ENCODE measurements around the gene GALNT15. TPM values are rescaled to one million over a fixed set of nuclear protein-coding genes. Genes with fewer than 3 reads are reported as not detected.

GALNT15 gene
- total and polyA plus RNA-seq, 2 of the 4 experiments (the other 2 are of a cell fraction), result 12.8 to 19.7 TPM

GRCh38 chr3:16177382-16177781 is 2.9 kb downstream of the GALNT15 start:
- H2BK120ac ChIP-seq (ENCODE audit: low read depth, low read length), result peak overlapping the region; percentile 92
- intact Hi-C loops (cut with micrococcal nuclease), result no loop called here
- ChIA-PET POLR2A (ENCODE audit: unreplicated experiment) (no interaction called here), CTCF (no interaction called here)
- H3K9me3 ChIP-seq (ENCODE audit: control insufficient read depth, insufficient read depth, low read length), result no peaks in the 10 kb centered on the region
- H3K14ac ChIP-seq (replicated peaks; ENCODE audit: low read depth, low read length), result peak overlapping the region; percentile 82
- peak overlapping the region; percentile 99 for H3K4ac ChIP-seq (ENCODE audit: low read depth, low read length)
- H2AFZ ChIP-seq (replicated peaks; ENCODE audit: low read length, poor library complexity), result no peak overlapping the region
- ATAC-seq (ENCODE audit: low read depth) (no peak), DNase-seq (no peak)
- no peaks in the 10 kb centered on the region for H3K27me3 ChIP-seq (ENCODE audit: control insufficient read depth, insufficient read depth, low read length)
- H2BK5ac ChIP-seq (ENCODE audit: low read depth, low read length, poor library complexity, severe bottlenecking), result peak overlapping the region; percentile 93
- no peak overlapping the region; the same call in 1 of the 2 replicates for H3K27ac ChIP-seq (ENCODE audit: insufficient read depth, low read length)
- peak overlapping the region; percentile 79; the same call in 1 of the 2 replicates for H4K5ac ChIP-seq (ENCODE audit: low read depth, low read length)
- BruUV-seq (replicated peaks), result no TSS peak
- H3K18ac ChIP-seq (ENCODE audit: low read depth, low read length), result peak overlapping the region; percentile 89; the same call in 1 of the 2 replicates
- H2BK15ac ChIP-seq (ENCODE audit: low read depth, low read length), result peak overlapping the region; percentile 73; the same call in 1 of the 3 replicates
- H3K79me1 ChIP-seq (ENCODE audit: low read depth in 1 of 2, low read length in 2 of 2), result peaks cover 22 to 65% of the 10 kb centered on the region in 2 experiments
- H4K91ac ChIP-seq (ENCODE audit: insufficient read depth, low read depth, low read length), result peak overlapping the region; percentile 99
- H2AK5ac ChIP-seq (ENCODE audit: low read depth, low read length), result peak overlapping the region; percentile 73; the same call in 1 of the 2 replicates
- TF ChIP-seq USF2 (IDR thresholded peaks at IDR 0.05; ENCODE audit: low read depth, low read length) (no peak), CEBPB (IDR thresholded peaks at IDR 0.05; ENCODE audit: low read depth, low read length) (peak; percentile 73), MXI1 (IDR thresholded peaks at IDR 0.05; ENCODE audit: borderline replicate concordance, low read depth, low read length) (no peak), CHD1 (IDR thresholded peaks at IDR 0.05; ENCODE audit: low read depth, low read length) (no peak), RFX5 (IDR thresholded peaks at IDR 0.05; ENCODE audit: low read depth, low read length) (no peak), MAZ (IDR thresholded peaks at IDR 0.05; ENCODE audit: borderline replicate concordance, low read depth, low read length) (no peak), POLR2A (IDR thresholded peaks at IDR 0.05; ENCODE audit: low read depth, low read length) (no peak), SMC3 (IDR thresholded peaks at IDR 0.05; ENCODE audit: low read depth, low read length) (no peak)
- peaks cover 8% of the 10 kb centered on the region for H3K36me3 ChIP-seq (ENCODE audit: control insufficient read depth, insufficient read depth, low read length)
- dilution Hi-C loops (cut with HindIII; ENCODE audit: low sequenced_read_pairs, unreplicated experiment), result no loop called here
- H3K9ac ChIP-seq (ENCODE audit: low read depth, low read length), result peak overlapping the region; percentile 96; the same call in 1 of the 2 replicates
- peak overlapping the region; percentile 76; the same call in 1 of the 2 replicates for H3K4me3 ChIP-seq (ENCODE audit: insufficient read depth, low read depth, low read length)
- H3K23ac ChIP-seq (ENCODE audit: low read depth, low read length), result peak overlapping the region; percentile 95
- no peaks in the 10 kb centered on the region for H4K20me1 ChIP-seq (ENCODE audit: insufficient read depth, low read length)
- peak overlapping the region; percentile 78; the same call in 1 of the 2 replicates for H3K4me2 ChIP-seq (ENCODE audit: low read depth, low read length)
- H2AK9ac ChIP-seq (replicated peaks; ENCODE audit: low read depth, low read length, poor library complexity), result no peak overlapping the region
- peaks cover 56% of the 10 kb centered on the region for H3K9me1 ChIP-seq (ENCODE audit: insufficient read depth, low read length)
- in situ Hi-C loops (cut with MboI; ENCODE audit: low sequenced_read_pairs), result no loop called here
- H3K56ac ChIP-seq (ENCODE audit: extremely low read depth, insufficient read depth, low read length), result peak overlapping the region; percentile 88; the same call in 1 of the 2 replicates
- peaks cover 51% of the 10 kb centered on the region for H3K4me1 ChIP-seq (ENCODE audit: control insufficient read depth, insufficient read depth, low read length)
- whole genome bisulfite sequencing, 2 experiments (ENCODE audit: extremely low coverage in 2 of 2, insufficient read length in 1 of 2), result 100% methylated on average over 2 of the region's 4 CpGs; no CpG with 5 or more reads in 1 of the 2 experiments
- peak overlapping the region; percentile 67 to 87 for H4K8ac ChIP-seq (ENCODE audit: low read depth in 2 of 2, low read length in 2 of 2)
- H2BK20ac ChIP-seq (ENCODE audit: low read depth, low read length), result peak overlapping the region; percentile 93
